ENCODE measurements around the gene LTBP1.

- TF ChIP-seq EZH2phosphoT487 (IDR thresholded peaks at IDR 0.05; ENCODE audit: borderline replicate concordance, low read depth, low read length) (no peak), CTCF (conservative IDR thresholded peaks at IDR 0.05; ENCODE audit: low read length) (no peak)
Observed at GRCh38 chr2:33093283-33093993, 146.7 kb downstream of the LTBP1 start.
